Kidney (tissue), 14 donors: ENCODE measurements around the gene PIK3R2. TPM values are rescaled to one million over a fixed set of nuclear protein-coding genes. Genes with fewer than 3 reads are reported as not detected.

Experiments
- DNase-seq, 5 donors: peaks; one replicate each; pipeline ENCODE4 v3.0.0-alpha.2; 2013 to 2020
- FAIRE-seq: peaks from 2 replicates; lab custom pipeline; 2012; peaks lifted over from hg19 to GRCh38; lab: Jason Lieb, UNC
- H3K27ac ChIP-seq, 2 donors: one replicate each; pipeline ENCODE4 v1.7.0; 2013; ENCODE audit warnings: low read depth in 2 of 2, low read length in 2 of 2, inconsistent platforms in 1 of 2
- H3K27me3 ChIP-seq: one replicate; pipeline ENCODE4 v1.7.1; 2013; ENCODE audit warnings: low read length, inconsistent platforms; ENCODE audit not compliant: control insufficient read depth, insufficient read depth
- H3K36me3 ChIP-seq, 3 donors: one replicate each; pipeline versions ENCODE4 v1.7.0 to v1.7.1; 2013; ENCODE audit warnings: low read length in 3 of 3, control low read depth in 1 of 3, inconsistent platforms in 1 of 3; ENCODE audit not compliant: insufficient read depth in 3 of 3, control insufficient read depth in 2 of 3
- H3K4me1 ChIP-seq, 3 donors: one replicate each; pipeline versions ENCODE4 v1.7.0 to v1.7.1; 2013; ENCODE audit warnings: low read length in 3 of 3, inconsistent platforms in 1 of 3, low read depth in 1 of 3; ENCODE audit not compliant: control insufficient read depth in 2 of 3, insufficient read depth in 2 of 3
- H3K4me3 ChIP-seq, 3 donors: one replicate each; pipeline versions ENCODE4 v1.7.0 to v1.8.1; 2013; ENCODE audit warnings: low read length in 3 of 3, control low read depth in 1 of 3, inconsistent platforms in 1 of 3
- H3K9ac ChIP-seq, 3 donors: one replicate each; pipeline versions ENCODE4 v1.7.0 to v1.7.1; 2013; ENCODE audit warnings: low read length in 3 of 3, control low read depth in 1 of 3, inconsistent platforms in 1 of 3
- H3K9me3 ChIP-seq, 3 donors: one replicate each; pipeline versions ENCODE4 v1.7.0 to v1.7.1; 2013; ENCODE audit warnings: low read length in 3 of 3, control low read depth in 1 of 3, inconsistent platforms in 1 of 3; ENCODE audit not compliant: control insufficient read depth in 2 of 3, insufficient read depth in 1 of 3
- intact Hi-C: fragments of 100-400 bp; cut with DNase I; formaldehyde crosslinking; loops from one replicate; pipeline ENCODE4 v1.11.1; 2022
- polyA plus RNA-seq: library from polyadenylated mRNA; stranded (reverse); fragments of 350-450 nt; fragmentation: Illumina TruSeq; extraction: RNeasy Lipid Tissue Mini Kit (QIAGEN cat#74804); gene quantifications from one replicate; pipeline ENCODE4 v1.2.3, GENCODE V29; 2014; ENCODE audit warnings: low read depth, low replicate concordance; ENCODE audit not compliant: insufficient read depth
- total RNA-seq: library from RNA; stranded (reverse); fragmentation: NEBNext Ultra II Directional; extraction: Animal tissue kit (Norgen Biotek cat#: 25700); gene quantifications from one replicate; pipeline ENCODE4 v1.2.1, GENCODE V29; 2021
- TF ChIP-seq, protein P1 (sequence below): IDR thresholded peaks from 3 replicates; pipeline ENCODE4 v1.5.1; 2012; ENCODE audit warnings: mild to moderate bottlenecking, moderate library complexity, borderline replicate concordance; ENCODE audit not compliant: insufficient read depth; ENCODE audit errors: extremely low read depth
- donor health status: control.
- donor health status: control.
- donor health status: control.
- donor health status: control.
- donor health status: control.
- donor health status: DM: yes; HTN: yes; CAD: no.
- donor health status: Normal renal cell carcinoma (clear cell type).

Gene PIK3R2
- total and polyA plus RNA-seq, 2 donors from 2014 or later, result 10.1 to 29.6 TPM

DNA sequence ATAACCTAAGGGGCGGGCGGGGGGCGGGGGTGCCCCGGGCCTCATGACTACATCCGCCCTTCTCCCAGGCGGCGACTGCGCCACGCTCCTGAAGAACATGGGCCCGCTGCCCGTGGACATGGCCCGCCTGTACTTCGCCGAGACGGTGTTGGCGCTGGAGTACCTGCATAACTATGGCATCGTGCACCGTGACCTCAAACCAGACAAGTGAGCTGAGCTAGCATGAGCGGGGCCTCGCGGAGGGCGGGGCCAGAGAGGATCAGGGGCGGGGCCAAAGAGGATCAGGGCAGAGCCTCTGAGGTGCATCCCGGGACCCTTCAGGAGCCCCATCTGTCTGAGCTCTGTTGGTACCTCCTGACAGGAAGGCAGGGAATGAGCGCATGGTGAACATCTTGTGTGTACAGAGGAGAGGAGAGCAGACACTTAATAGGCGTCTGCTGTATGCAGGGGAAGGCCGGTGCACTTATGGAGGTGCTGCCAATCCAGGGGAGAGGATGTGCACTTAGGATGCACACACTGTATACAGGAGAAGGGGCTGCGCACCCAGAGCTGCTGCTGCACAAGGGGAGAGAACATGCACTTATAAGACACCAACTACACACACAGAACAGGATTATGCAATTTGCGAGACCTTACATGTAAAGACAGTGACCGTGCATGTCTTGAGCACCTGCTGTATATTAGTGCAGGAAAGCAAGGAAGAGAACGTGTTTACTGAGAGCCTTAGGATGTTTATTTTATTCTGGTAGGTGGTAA, 20.9 kb upstream of the PIK3R2 start:
- FAIRE-seq (no peak), DNase-seq (no peak)
- Histone ChIP-seq H3K9me3 (no peaks in the 10 kb centered on the region), H3K9ac (no peak overlapping the region), H3K27ac (no peak overlapping the region), H3K4me1 (peaks cover 0 to 8% (median 4%) of the 10 kb centered on the region in 3 donors), H3K4me3 (no peak overlapping the region), H3K27me3 (no peaks in the 10 kb centered on the region), H3K36me3 (peaks cover 2 to 42% (median 30%) of the 10 kb centered on the region in 3 donors)
- intact Hi-C loops, result no loop called here
- TF ChIP-seq, protein P1, sequence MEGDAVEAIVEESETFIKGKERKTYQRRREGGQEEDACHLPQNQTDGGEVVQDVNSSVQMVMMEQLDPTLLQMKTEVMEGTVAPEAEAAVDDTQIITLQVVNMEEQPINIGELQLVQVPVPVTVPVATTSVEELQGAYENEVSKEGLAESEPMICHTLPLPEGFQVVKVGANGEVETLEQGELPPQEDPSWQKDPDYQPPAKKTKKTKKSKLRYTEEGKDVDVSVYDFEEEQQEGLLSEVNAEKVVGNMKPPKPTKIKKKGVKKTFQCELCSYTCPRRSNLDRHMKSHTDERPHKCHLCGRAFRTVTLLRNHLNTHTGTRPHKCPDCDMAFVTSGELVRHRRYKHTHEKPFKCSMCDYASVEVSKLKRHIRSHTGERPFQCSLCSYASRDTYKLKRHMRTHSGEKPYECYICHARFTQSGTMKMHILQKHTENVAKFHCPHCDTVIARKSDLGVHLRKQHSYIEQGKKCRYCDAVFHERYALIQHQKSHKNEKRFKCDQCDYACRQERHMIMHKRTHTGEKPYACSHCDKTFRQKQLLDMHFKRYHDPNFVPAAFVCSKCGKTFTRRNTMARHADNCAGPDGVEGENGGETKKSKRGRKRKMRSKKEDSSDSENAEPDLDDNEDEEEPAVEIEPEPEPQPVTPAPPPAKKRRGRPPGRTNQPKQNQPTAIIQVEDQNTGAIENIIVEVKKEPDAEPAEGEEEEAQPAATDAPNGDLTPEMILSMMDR, result no peak

DNA sequence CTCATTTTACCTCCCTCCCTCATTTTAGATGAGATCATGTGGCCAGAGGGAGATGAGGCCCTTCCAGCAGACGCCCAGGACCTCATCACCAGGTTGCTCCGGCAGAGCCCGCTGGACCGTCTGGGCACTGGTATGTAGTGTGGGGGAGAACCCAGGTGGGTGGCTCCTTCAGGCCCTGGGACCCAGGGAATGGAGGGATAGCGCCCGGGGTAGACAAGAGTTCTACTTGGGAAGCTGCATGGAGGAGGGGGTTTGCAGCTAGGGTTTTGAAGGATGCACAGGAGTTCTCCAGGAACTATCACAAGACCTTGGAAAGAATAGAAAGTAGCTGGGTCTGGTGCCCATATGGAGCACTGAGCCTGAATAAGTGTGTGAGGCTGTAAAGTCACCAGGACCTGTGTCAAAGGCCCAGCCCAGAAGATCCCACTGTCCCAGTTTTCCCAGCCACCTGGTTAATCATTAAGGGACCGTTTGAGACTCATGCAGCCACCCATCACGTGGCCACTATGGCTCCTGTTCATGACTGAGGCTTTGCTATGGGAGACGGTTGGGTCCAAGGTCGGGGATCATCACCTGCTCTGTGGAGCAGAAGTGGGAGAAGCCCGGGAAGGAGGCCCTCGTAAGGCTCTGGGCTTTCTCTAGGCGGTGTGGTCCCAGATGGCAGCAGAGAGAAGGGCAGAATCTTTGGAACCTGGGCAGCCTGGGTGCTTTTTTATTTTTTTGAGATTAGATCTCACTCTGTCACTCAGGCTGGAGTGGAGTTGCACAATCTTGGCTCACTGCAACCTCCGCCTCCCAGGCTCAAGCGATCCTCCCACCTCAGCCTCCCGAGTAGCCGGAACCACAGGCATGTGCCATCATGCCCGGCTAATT, 17.0 kb upstream of the PIK3R2 start:
- no peaks in the 10 kb centered on the region for H3K9me3 ChIP-seq
- H3K4me1 ChIP-seq, result peaks cover 0 to 11% (median 4%) of the 10 kb centered on the region in 3 donors
- H3K27me3 ChIP-seq, result no peaks in the 10 kb centered on the region
- FAIRE-seq (no peak), DNase-seq (peak in 3 of 5 donors; percentile 64 to 81 (median 64))
- no peak overlapping the region for H3K9ac ChIP-seq
- H3K4me3 ChIP-seq, result no peak overlapping the region
- TF ChIP-seq, protein P1, result no peak
- intact Hi-C loops, result no loop called here
- peak overlapping the region; percentile 47 to 57 for H3K27ac ChIP-seq
- peaks cover 2 to 33% (median 11%) of the 10 kb centered on the region in 3 donors for H3K36me3 ChIP-seq

GRCh38 chr19:18137242-18137641, 15.7 kb upstream of the PIK3R2 start:
- Histone ChIP-seq H3K9me3 (no peaks in the 10 kb centered on the region), H3K27ac (no peak overlapping the region), H3K36me3 (peaks cover 2 to 30% (median 11%) of the 10 kb centered on the region in 3 donors), H3K9ac (no peak overlapping the region), H3K4me3 (no peak overlapping the region), H3K27me3 (no peaks in the 10 kb centered on the region), H3K4me1 (peaks cover 0 to 11% (median 4%) of the 10 kb centered on the region in 3 donors)
- intact Hi-C loops, result no loop called here
- FAIRE-seq, result no peak
- DNase-seq, result no peak
- TF ChIP-seq, protein P1, result no peak
